Measurements from ENCODE around the gene B4GALT2.

B4GALT2 gene, protein sequence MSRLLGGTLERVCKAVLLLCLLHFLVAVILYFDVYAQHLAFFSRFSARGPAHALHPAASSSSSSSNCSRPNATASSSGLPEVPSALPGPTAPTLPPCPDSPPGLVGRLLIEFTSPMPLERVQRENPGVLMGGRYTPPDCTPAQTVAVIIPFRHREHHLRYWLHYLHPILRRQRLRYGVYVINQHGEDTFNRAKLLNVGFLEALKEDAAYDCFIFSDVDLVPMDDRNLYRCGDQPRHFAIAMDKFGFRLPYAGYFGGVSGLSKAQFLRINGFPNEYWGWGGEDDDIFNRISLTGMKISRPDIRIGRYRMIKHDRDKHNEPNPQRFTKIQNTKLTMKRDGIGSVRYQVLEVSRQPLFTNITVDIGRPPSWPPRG

DNA sequence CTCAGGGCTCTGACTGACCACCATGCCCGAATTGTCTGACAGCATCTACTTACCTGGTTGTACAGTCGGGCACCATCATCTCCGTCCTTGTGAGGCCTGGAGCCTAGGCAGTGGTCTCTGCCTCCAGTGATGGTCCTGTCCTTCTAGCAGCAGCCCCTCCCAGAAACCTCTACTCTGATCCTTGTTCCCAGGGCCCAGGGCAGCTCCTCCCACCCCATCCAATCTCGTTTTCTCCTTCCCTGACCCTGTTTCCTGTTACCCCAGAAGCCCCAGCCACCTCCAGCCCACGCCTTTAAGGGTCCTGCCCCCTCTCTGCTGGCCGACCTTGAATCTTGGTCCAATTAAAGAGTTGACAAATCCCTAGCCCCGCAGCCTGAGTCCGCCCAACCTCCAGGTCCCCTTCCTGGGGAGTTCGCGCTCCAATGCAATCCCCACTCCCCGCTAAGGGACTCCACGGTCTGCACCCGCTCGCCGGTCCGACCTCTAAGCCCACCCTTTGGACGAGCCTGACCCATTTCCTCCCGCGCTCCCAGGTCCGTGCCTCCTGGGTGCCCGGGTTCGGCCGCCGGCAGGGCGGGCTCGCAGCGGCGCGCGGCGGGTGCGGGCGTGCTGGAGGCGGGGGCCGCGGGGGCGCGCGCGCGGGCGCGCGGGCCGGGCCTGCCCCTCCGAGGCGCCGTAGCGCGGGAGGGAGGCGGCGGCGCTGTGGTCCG lies at the start of gene B4GALT2:
B4GALT2 (plus strand) TSS at position 660 of the 710 bp plus-strand sequence. CDS start 1,951 bp downstream, outside the sequence.
- DNase-seq (ENCODE audit: low read depth): no peak

DNA sequence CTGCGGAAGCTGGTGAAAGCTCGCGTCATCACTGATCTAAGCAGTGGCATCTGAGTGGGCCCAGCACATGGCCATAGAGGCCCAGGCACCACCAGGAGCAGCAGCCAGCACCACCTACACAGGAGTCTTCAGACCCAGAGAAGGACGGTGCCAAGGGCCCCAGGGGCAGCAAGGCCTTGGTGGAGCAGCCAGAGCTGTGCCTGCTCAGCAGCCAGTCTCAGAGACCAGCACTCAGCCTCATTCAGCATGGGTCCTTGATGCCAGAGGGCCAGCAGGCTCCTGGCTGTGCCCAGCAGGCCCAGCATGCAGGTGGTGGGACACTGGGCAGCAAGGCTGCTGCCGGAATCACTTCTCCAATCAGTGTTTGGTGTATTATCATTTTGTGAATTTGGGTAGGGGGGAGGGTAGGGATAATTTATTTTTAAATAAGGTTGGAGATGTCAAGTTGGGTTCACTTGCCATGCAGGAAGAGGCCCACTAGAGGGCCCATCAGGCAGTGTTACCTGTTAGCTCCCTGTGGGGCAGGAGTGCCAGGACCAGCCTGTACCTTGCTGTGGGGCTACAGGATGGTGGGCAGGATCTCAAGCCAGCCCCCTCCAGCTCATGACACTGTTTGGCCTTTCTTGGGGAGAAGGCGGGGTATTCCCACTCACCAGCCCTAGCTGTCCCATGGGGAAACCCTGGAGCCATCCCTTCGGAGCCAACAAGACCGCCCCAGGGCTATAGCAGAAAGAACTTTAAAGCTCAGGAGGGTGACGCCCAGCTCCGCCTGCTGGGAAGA lies 48.7 kb upstream of the B4GALT2 start:
- no peak for DNase-seq (ENCODE audit: low read depth)

DNA sequence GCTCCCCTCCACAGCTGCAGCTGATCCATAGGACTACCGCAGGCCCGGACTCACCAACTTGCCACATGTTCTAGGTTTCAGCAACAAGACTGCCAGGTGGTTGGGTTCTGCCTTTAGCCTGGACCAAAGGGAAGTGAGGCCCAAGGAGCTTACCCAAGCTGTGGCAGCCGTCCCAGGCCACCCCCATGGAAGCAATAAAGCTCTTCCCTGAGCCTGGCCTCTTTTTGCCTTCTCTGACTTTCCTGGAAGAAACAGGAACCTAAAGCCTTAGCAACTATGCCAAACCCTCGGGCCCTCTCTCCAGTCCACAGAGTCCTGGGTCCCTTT lies 48.1 kb upstream of the B4GALT2 start:
- DNase-seq (ENCODE audit: low read depth): no peak

DNA sequence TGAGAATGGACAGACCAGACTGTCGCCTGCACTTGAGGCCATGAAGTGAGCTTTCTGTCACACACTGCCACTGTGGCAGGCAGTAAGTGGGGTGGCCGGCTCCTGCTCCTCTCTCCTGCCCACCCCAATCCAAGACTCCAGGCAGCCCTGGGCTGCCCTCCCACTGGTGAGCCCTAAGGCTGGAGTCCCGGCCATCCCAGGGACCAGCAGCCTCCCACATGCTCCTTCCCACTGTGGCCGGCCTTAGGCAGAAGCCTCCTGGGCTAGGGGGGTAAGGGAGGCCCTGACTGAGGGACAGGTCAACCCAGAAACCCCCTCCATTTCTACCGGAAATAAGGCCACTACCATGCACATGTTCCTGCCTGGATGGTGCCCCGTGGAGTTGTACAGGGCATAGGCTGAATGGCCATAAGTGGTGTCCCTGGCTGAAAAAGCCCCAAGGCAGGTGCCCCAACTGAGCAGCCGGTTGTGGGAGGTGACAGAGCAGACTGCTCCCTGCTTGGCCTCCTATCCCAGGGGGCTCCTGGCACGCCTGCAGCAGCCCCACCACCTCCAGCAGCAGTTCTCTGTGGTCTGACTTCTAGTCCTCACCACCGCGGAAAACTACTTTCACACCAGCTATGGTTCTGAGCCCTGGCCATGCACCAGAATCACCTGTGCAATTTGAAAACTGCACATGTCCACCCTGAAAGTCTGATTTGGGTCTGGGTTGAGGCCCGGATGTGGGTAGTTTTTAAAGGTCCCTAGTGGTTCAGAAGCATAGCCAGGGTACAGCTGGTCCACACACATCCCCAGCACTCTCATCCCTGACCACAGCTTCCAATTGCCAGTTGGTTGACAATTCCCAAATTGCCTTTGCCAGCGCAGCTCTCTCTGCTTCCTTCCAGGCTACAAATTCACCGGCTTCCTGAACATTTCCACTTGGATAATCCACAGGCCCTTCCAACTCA lies 47.0 kb upstream of the B4GALT2 start:
- no peak for DNase-seq (ENCODE audit: low read depth)

DNA sequence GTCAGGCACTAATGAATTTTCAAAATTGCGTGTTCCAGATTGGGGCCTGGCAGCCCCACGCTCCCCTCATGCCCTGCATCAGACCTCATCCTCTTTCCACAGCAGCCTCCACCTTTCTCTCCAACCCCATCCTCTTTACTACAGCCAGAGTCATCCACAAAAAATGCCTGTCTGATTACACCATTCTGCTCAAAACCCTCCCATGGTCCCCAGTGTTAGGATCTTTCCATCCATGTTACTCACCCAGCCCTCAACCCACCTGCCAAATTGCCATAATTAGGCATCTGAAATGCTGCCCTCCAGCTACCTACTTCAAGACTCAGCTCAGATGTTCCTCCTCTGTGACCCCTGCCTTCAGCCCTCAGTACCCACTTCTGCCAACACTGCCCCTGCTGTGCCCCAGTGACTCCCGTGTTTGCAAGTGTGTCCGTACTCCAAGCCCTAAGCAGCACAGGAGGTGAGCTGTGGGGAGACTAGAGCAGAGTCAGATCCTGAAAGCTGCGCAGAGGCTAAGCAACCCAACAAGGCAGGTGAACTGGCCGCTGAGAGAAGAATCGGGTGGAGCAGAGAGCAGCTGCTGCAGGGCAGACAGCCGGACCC lies 46.1 kb upstream of the B4GALT2 start:
- no peak for DNase-seq (ENCODE audit: low read depth)

DNA sequence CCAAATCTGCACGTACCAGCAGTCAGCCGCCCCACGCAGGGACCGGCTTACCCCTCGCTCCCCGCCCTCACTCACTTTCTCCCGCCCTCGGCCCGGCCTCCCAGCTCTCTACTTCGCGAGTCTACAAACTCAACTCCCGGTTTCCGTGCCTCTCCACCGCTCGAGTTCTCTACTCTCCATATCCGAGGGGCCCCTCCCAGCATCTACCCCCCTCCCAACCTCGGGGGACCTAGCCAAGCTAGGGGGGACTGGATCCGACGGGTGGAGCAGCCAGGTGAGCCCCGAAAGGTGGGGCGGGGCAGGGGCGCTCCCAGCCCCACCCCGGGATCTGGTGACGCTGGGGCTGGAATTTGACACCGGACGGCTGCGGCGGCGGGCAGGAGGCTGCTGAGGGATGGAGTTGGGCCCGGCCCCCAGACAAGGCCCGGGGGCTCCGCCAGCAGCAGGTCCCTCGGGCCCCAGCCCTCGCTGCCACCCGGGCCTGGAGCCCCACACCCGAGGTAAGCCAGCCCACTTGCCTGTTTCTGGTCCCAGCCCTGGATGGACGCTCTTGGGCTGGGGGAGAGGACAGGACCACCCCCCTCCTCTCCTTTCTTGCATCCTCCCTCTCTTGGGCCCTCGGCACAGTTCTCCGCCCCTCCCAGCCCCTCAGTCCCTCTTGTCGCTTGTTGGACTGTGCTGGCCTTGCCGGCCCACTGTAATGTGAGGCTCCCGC lies 45.5 kb upstream of the B4GALT2 start, which contains the start of gene ARTN:
ARTN (plus strand) TSS at position 416 of the 715 bp plus-strand sequence. CDS start 1,856 bp downstream, outside the sequence.
- no peak for DNase-seq (ENCODE audit: low read depth)

DNA sequence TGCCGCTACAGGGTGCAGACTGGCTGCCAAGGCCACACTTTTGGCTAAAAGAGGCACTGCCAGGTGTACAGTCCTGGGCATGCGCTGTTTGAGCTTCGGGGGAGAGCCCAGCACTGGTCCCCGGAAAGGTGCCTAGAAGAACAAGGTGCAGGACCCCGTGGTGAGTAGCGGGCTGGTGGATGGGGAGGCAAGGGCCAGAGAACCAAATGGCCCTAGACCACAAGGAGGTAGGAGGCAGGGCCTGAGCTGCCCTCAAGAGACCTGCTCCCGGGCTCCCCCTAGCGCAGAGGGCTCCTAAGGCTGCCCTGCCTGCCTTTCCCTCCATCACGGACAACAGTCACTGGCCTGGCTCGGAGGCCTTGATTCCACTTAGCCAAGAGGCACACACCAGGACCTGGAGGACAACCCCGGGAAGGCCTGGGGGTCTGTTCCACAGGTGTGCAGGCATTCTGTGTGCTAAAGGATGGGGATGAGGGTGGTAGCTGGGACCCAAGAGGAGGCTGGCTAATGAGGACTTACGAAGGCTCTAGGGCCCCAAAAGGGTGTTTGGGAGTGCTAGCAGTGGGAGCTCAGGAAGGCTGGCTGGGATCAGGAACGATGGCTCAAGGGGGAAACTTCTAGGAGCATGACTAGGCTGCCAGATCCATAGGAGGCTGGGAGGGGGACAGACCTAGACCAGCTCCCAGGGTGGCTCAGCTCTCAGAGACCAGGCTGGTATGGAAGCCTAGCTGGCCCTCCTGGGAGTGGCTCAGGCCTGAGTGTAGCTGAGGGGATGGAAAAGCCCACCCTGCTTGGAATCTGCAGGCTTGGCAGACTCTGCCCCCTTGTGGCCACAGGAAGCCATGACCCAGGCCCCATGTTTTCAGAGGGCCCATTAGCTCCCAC lies 44.7 kb upstream of the B4GALT2 start:
- DNase-seq (ENCODE audit: low read depth): peak; percentile 34

DNA sequence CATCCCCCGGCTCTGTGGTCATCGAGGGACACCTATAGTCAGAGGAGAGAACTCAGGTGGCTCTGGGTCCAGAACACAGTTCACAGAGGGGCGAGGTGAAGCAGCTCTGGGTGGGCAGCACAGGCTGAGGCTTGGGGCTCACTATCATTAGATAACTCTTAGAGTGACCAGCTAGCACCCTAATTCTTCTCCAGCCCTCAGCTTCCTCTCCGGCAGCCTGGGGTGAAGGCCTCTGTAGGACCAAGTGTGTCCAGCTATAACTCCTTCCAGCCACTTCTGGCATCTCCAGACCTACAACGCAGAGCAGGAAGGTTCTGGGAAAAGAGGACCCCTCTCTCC lies 44.1 kb upstream of the B4GALT2 start:
- DNase-seq (ENCODE audit: low read depth): no peak

DNA sequence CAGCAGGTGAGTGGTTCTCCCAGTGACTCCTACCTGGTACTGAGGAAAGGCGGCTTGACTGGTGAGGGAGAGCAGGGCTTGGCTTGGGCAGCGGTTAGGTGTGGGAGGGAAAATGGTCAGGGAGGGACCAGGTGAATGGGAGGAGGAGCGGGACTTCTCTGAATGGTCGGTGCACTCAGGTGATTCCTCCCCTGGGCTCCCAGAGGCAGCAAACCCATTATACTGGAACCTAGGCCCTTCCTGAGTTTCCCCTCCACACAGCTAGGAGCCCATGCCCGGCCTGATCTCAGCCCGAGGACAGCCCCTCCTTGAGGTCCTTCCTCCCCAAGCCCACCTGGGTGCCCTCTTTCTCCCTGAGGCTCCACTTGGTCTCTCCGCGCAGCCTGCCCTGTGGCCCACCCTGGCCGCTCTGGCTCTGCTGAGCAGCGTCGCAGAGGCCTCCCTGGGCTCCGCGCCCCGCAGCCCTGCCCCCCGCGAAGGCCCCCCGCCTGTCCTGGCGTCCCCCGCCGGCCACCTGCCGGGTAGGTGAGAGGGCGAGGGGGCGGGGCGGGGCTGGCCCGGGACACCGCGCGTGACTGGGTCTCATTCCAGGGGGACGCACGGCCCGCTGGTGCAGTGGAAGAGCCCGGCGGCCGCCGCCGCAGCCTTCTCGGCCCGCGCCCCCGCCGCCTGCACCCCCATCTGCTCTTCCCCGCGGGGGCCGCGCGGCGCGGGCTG lies 43.1 kb upstream of the B4GALT2 start:
- DNase-seq (ENCODE audit: low read depth): no peak

DNA sequence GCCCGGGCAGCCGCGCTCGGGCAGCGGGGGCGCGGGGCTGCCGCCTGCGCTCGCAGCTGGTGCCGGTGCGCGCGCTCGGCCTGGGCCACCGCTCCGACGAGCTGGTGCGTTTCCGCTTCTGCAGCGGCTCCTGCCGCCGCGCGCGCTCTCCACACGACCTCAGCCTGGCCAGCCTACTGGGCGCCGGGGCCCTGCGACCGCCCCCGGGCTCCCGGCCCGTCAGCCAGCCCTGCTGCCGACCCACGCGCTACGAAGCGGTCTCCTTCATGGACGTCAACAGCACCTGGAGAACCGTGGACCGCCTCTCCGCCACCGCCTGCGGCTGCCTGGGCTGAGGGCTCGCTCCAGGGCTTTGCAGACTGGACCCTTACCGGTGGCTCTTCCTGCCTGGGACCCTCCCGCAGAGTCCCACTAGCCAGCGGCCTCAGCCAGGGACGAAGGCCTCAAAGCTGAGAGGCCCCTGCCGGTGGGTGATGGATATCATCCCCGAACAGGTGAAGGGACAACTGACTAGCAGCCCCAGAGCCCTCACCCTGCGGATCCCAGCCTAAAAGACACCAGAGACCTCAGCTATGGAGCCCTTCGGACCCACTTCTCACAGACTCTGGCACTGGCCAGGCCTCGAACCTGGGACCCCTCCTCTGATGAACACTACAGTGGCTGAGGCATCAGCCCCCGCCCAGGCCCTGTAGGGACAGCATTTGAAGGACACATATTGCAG lies 42.4 kb upstream of the B4GALT2 start:
- DNase-seq (ENCODE audit: low read depth): no peak

DNA sequence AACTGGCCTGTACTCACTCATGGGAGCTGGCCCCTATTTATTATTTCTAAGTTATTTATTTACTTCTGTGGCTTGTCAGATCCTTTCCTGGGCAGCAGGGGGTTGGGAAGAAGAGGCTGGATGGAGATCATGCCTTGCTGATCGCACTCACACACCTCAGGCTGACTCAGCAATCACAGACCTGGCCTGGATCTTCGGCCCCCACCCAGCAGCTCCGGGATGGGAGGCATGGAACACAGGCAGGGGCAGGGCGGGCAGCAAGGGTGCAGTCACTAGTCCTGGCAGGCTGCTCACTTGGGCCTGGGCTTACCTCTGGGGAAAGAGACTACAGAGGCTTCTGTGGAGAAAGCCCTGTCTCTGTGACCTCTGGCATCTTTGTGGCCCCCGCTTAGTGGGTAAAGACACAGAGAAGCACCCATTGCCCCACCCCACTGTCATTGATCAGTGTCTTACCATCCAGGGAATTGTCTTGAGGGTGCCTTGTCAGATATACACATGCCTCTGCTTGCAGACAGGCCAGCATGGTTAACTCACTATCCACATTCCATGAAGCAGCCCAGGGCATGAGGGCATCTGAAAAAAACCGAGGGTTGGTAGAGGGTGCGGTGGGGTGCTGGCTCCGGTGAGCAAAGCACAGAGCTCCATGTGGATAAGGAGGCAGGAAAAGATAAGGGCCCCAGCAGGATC lies 41.7 kb upstream of the B4GALT2 start:
- no peak for DNase-seq (ENCODE audit: low read depth)

DNA sequence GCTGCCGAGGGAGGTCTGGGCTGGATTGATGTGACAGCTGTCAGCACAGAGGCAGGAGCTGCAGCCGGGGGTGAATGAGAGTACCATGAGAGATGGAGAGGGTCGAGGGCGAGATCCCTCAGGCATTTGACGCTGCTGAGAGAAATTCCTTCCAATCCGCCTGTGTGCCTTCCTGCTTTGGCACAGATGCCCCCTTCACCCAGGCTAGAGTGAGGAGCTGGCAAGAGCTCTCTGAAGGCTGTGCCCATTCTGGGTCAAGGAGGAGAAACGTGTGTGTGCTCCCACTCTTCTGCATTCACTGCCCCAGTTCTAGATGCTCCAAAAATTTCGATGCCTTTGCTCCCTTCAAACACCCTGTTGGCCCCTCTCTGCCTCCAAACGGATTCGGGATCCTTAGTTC lies 40.6 kb upstream of the B4GALT2 start:
- no peak for DNase-seq (ENCODE audit: low read depth)

DNA sequence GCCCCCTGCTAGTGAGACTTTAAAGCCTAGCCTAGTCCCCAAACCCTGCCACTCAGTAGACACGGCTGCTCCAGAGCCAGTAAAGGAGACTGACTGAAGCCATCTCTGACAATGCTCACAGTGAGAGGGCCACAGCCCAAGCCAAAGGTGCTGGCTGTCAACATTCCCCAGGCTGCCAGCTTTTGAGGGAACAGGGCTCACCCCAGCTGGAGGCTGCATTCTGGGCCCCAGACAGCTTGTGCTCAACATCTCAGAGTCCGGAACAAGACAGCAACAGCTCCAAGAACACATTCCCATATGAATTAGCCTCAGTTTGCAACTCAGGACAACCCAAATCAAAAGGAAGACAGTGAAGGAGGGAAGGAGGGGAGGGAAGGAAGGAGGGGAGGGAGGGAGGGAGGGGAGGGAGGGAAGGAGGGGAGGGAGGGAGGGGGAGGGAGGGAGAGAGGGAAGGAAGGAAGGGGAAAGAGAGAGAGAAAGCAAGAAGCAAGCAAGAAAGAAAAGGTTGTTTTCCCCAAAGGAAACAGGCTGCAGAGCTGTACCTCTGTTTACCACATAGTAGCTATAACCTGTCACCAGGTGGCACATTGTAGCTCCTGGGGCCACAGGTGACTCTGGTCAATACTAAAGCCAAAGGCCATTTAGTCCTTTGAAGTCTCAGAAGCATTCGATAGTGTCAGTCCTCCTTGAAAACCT lies 40.0 kb upstream of the B4GALT2 start:
- DNase-seq (ENCODE audit: low read depth): no peak

DNA sequence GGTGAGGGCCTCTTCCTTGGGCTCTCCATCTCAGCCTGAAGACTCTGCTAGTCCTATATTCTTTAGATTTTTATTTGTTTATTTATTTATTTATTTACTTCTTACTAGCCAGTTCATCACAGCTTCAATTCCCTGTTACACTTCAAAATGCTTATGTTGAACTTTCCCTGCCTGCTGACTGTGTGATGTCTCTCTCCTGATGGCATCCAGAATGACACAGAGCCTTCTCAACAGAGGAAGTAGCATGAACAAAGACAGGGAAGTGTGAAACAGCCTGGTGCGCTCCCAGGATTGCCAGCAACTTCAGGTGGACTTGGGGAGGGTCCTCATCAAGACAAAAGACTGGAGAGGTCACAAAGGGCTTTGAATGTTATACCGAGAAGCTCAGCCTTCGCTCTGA lies 36.6 kb upstream of the B4GALT2 start:
- DNase-seq (ENCODE audit: low read depth): no peak

DNA sequence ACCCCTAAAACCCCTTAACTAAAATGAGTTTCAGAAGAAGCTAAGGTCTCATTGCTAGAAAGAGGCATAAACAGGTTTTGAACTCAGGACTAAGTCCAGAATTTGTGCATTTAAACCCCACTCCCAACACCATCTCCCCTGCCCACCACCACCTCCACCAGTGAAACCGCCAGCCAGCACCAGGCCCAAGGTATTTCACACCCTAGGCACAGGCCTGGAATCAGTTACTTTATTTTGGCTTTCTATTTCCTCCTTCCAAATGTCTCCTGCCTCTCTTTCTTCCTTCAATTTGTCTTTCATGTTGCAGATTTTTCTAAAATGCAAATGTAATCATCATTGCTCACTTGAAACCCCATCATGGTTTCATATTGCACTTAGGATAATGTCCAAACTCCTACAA lies 34.1 kb upstream of the B4GALT2 start:
- DNase-seq (ENCODE audit: low read depth): no peak

DNA sequence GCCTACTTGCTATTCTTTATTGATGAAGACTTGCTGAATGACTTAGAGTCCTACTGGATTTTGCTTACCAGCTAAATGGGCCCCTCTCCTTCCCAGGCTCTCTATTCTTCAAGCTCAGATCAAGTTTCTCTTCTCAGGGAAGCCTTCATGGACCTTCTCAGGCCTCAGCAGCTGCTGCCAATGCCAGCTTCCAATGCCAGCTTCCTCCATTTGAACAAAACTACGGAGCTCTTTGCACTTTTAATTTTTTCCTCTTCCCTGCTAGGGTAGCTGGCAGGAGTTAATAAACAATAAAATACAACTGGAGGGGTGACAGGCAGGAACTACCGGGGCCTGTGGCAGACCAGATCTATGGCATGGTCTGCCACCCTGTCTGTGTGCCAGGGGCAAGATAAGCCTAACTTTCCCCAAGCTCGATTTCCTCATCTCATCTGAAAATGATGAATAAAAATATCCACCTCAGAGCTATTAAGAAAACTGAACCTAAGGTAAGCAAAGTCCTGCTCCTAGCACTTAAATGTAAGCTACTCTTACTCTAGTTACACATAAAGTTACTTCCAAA lies 33.3 kb upstream of the B4GALT2 start:
- no peak for DNase-seq (ENCODE audit: low read depth)
